HEK293T (cell line): Measurements from ENCODE around the gene TM4SF18.

Experiments
- CTCF ChIA-PET: fragments of 350-600 bp; formaldehyde crosslinking; extraction: SDS; loops from one replicate; lab custom pipeline; 2021; ENCODE audit warnings: antibody characterized with exemption, inconsistent platforms; lab: Yijun Ruan, JAX
- POLR2A ChIA-PET: fragments of 350-600 bp; formaldehyde crosslinking; extraction: SDS; loops from one replicate; lab custom pipeline; 2020; ENCODE audit warnings: antibody characterized with exemption, inconsistent platforms; lab: Yijun Ruan, JAX
- DNase-seq: peaks from one replicate; pipeline ENCODE4 v3.0.0; 2012; ENCODE audit warnings: mixed read lengths; ENCODE audit errors: extremely low spot score
- ARNT ChIP-seq: fragments of 450-650 bp; IDR thresholded peaks from 2 replicates; pipeline ENCODE4 v1.6.1; 2017; ENCODE audit warnings: mild to moderate bottlenecking
- BHLHE40 ChIP-seq: fragments of 450-650 bp; IDR thresholded peaks from 2 replicates; pipeline ENCODE4 v1.6.1; 2016; ENCODE audit warnings: mild to moderate bottlenecking, moderate library complexity, borderline replicate concordance
- CTBP1 ChIP-seq: fragments of 450-650 bp; IDR thresholded peaks from 2 replicates; pipeline ENCODE4 v1.6.1; 2016; ENCODE audit warnings: borderline replicate concordance
- ELF4 ChIP-seq: fragments of 450-650 bp; IDR thresholded peaks from 2 replicates; pipeline ENCODE4 v1.6.1; 2017; ENCODE audit warnings: antibody characterized with exemption
- FOXA1 ChIP-seq: fragments of 450-650 bp; IDR thresholded peaks from 2 replicates; pipeline ENCODE4 v1.6.1; 2016; ENCODE audit warnings: mild to moderate bottlenecking
- FOXK2 ChIP-seq: fragments of 450-650 bp; IDR thresholded peaks from 2 replicates; pipeline ENCODE4 v1.6.1; 2016; ENCODE audit warnings: mild to moderate bottlenecking
- FOXM1 ChIP-seq: fragments of 450-650 bp; IDR thresholded peaks from 2 replicates; pipeline ENCODE4 v1.6.1; 2017; ENCODE audit warnings: mild to moderate bottlenecking, borderline replicate concordance
- HDGF ChIP-seq: fragments of 450-650 bp; IDR thresholded peaks from 2 replicates; pipeline ENCODE4 v1.6.1; 2017; ENCODE audit warnings: antibody characterized with exemption, borderline replicate concordance
- L3MBTL2 ChIP-seq: fragments of 450-650 bp; conservative IDR thresholded peaks from 2 replicates; pipeline ENCODE4 v1.6.1; 2016; ENCODE audit warnings: mild to moderate bottlenecking
- LEF1 ChIP-seq: fragments of 450-650 bp; IDR thresholded peaks from 2 replicates; pipeline ENCODE4 v1.6.1; 2017; ENCODE audit warnings: mild to moderate bottlenecking, borderline replicate concordance
- NFRKB ChIP-seq: fragments of 450-650 bp; IDR thresholded peaks from 2 replicates; pipeline ENCODE4 v1.6.1; 2016; ENCODE audit warnings: mild to moderate bottlenecking, moderate library complexity
- SP1 ChIP-seq: fragments of 450-650 bp; IDR thresholded peaks from 2 replicates; pipeline ENCODE4 v1.6.1; 2017
- SUZ12 ChIP-seq: fragments of 450-650 bp; IDR thresholded peaks from 2 replicates; pipeline ENCODE4 v1.6.1; 2016; ENCODE audit warnings: mild to moderate bottlenecking
- TARDBP ChIP-seq: fragments of 450-650 bp; IDR thresholded peaks from 2 replicates; pipeline ENCODE4 v1.6.1; 2016
- ZNF384 ChIP-seq: fragments of 450-650 bp; IDR thresholded peaks from 2 replicates; pipeline ENCODE4 v1.6.1; 2016
- TF ChIP-seq, protein P1 (sequence below): fragments of 450-650 bp; IDR thresholded peaks from 2 replicates; pipeline ENCODE4 v1.6.1; 2016

Gene TM4SF18

DNA sequence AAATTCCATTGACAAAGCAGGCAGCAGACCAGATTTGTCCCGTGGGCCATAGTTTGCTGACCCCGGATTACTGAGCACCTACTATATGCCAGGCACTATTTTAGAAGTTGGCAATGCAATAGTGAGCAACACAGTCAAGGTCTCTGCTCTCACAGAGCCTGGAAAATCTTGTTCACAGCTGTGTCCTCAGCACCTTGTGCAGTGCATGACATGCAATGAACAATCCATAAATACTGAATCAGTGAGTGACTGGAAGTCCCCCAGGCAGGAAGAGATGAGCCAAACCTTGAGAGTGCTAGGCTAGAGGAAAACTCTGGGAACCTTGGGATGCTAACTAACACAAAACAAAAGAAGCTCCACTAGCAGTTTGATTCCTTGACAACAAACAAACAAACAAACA is 29.6 kb upstream of the TM4SF18 start:
- POLR2A ChIA-PET: no interaction called here
- TF ChIP-seq ELF4 (no peak), ARNT (no peak), FOXK2 (no peak), NFRKB (no peak), L3MBTL2 (no peak), HDGF (no peak), SUZ12 (no peak), CTBP1 (no peak), TARDBP (no peak), FOXM1 (no peak), ZNF384 (no peak), LEF1 (no peak)
- TF ChIP-seq, protein P1, sequence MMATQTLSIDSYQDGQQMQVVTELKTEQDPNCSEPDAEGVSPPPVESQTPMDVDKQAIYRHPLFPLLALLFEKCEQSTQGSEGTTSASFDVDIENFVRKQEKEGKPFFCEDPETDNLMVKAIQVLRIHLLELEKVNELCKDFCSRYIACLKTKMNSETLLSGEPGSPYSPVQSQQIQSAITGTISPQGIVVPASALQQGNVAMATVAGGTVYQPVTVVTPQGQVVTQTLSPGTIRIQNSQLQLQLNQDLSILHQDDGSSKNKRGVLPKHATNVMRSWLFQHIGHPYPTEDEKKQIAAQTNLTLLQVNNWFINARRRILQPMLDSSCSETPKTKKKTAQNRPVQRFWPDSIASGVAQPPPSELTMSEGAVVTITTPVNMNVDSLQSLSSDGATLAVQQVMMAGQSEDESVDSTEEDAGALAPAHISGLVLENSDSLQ: no peak
- no peak for DNase-seq
- CTCF ChIA-PET: interaction anchor here (1.2 kb wide), 1 partner anchor 13 kb away, joined by 3 read pairs; no protein-coding TSS in a partner anchor

- TF ChIP-seq L3MBTL2 (no peak), SP1 (no peak), FOXA1 (no peak), ARNT (no peak), ZNF384 (no peak), BHLHE40 (no peak), TARDBP (no peak), FOXK2 (no peak), HDGF (no peak), FOXM1 (no peak), LEF1 (no peak), CTBP1 (no peak), SUZ12 (no peak), NFRKB (no peak), ELF4 (no peak)
- TF ChIP-seq, protein P1: no peak
- ChIA-PET CTCF (interaction anchor here (1.2 kb wide), 1 partner anchor 14 kb away, joined by 3 read pairs; no protein-coding TSS in a partner anchor), POLR2A (no interaction called here)
- DNase-seq: no peak
Observed at GRCh38 chr3:149362366-149362765, 28.9 kb upstream of the TM4SF18 start.

DNA sequence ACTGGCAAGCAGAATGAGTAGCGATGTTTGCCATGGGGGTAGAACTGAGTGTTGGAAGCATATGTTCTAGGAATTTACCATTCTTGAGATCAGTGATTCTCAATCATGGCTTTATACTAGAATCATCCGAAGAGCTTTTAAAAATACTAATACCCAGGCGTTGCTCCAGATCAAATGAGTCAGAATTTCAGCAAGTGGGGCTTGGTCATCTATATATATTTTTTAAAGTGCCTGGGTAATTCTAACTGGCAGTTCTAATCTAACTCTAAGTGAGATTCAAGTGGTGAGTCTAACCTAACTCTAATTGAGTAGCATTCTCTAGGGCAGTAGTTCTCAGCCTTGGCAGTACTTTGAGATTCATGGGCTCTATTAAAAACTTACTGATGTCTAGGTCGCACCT is 23.2 kb upstream of the TM4SF18 start:
- ChIA-PET CTCF (interaction anchor here (1.1 kb wide), 1 partner anchor 12 kb away, joined by 3 read pairs; no protein-coding TSS in a partner anchor), POLR2A (no interaction called here)
- no peak for DNase-seq

DNA sequence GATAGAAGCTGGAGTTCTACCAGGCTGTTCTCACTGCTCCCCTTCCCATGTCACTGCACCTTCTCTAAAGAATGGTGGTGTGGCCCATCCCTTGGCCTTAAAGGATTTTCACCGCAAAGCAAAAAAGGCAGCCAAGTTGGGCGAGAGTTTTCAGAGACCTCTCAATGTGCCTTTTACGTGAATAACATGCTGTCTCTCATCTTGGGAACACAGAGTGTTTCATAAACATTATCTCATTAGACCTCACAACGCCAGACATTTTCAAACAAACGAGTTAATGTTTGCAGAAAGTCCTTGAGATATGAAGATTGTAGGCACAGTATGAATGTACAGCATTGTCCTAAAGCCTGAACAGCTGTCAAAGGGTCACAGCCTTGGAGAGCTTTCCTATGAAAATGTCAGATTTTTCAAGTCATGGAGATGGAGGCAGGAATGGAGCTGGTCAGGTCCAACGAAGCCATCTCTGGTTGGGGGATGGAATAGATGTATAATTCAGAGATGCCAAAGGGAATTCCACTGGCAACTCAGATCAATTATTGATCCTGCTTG is 22.7 kb upstream of the TM4SF18 start:
- CTCF ChIA-PET: no interaction called here
- DNase-seq: no peak
- POLR2A ChIA-PET: no interaction called here
- TF ChIP-seq SUZ12 (no peak), SP1 (no peak), ZNF384 (no peak), LEF1 (no peak), TARDBP (no peak), ARNT (no peak), FOXK2 (no peak), FOXM1 (no peak), CTBP1 (no peak), NFRKB (no peak), L3MBTL2 (no peak), HDGF (no peak), FOXA1 (no peak)
- TF ChIP-seq, protein P1: no peak

More for the DNA sequence above, 23.2 kb upstream of the TM4SF18 start:
- TF ChIP-seq, protein P1: no peak
- TF ChIP-seq ELF4 (no peak), BHLHE40 (no peak), ARNT (no peak), NFRKB (no peak), L3MBTL2 (no peak), HDGF (no peak), CTBP1 (no peak), SUZ12 (no peak), ZNF384 (no peak), FOXA1 (no peak), TARDBP (no peak), LEF1 (no peak), SP1 (no peak), FOXM1 (no peak), FOXK2 (no peak)

DNA sequence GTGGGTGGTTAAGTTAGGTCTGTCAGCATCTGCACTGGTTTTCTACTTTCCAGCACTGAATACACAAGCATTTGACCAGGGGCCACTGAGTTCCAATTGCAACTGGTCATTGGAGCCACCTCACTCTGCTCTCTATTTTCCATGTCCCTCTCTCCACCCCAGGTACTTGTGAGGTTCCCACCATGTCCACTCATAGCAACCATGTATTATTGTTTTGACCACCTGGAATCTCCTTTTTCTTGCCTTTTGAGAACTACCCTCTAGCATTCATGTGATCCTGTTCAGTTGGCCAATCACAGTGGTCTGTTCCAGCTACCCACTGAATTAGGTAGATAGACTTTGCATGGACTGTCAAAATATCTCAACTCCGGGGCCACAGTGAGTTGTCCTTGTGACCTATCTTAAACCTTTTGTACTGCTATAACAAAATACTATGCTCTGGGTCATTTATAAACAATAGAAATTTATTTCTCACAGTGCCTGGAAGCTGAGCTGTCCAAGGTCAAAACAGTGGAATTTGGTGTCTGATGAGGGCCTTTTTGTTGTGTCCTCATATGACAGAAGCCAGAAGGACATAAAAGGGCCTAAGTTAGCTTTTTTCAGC is 20.2 kb upstream of the TM4SF18 start:
- ChIA-PET CTCF (interaction anchor here (0.7 kb wide), 1 partner anchor 322 kb away, joined by 3 read pairs; no protein-coding TSS in a partner anchor), POLR2A (interaction anchor here (0.6 kb wide), 1 partner anchor 205 kb away, joined by 4 read pairs; no protein-coding TSS in a partner anchor)
- TF ChIP-seq ZNF384 (no peak), HDGF (no peak), ARNT (no peak), SP1 (no peak), LEF1 (no peak), SUZ12 (no peak), L3MBTL2 (no peak), BHLHE40 (no peak)
- no peak for DNase-seq
